Measurements from ENCODE around the gene KIAA0513.

KIAA0513 gene

DNA sequence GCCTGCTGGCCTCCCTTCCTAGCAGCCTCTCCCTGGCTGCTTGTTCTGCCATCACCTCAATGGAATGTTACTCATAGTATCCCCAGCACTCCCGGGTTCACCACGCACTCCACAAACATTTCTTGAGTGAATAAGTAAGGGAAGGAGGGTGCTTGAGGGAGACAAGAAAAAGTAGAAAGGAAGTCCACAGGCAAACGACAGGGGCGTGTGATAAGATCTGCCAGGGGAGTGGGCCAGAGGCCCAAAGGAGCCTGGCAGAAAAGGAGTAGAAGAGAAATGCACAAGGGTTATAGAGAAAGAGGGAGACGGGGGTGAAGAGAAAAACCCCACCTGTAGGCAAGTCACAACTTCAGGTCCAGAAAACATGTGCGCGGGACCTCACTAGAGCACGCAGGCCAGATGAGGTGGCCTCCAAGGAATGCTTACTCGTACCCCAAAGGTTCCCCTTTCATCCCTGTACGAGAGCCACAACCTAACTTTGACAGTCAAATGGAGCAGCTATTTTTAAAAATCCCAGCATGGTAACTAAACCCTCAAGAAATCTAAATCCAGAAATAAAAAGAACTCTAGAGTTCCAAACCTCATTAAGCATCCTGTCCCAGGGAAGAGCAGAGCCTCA lies 22.9 kb upstream of the KIAA0513 start:
- peaks cover 2% of the 10 kb centered on the region for H3K79me1 ChIP-seq (ENCODE audit: low read depth, low read length)
- WGBS, 2 donors (ENCODE audit: extremely low coverage in 2 of 2, insufficient read length in 2 of 2, insufficient replicate concordance in 1 of 2), result no CpG with 5 or more reads among the region's 10 CpGs
- H3K4me2 ChIP-seq (ENCODE audit: insufficient read depth, low read length, poor library complexity, severe bottlenecking), result no peak overlapping the region
- H3K9me3 ChIP-seq (replicated peaks in 1 of 2; ENCODE audit: control insufficient read depth in 2 of 2, insufficient read depth in 1 of 2, low read depth in 1 of 2, low read length in 2 of 2), result no peaks in the 10 kb centered on the region
- H2BK12ac ChIP-seq (ENCODE audit: low read length), result no peak overlapping the region
- no peak for DNase-seq (ENCODE audit: low spot score)
- H3K27ac ChIP-seq (replicated peaks; ENCODE audit: low read length), result no peak overlapping the region
- no peak overlapping the region for H2BK15ac ChIP-seq (ENCODE audit: low read length)
- no peak overlapping the region for H4K91ac ChIP-seq (ENCODE audit: low read depth, low read length, poor library complexity)
- H2AK5ac ChIP-seq (ENCODE audit: low read depth, low read length), result no peak overlapping the region
- no peak overlapping the region for H3K14ac ChIP-seq (ENCODE audit: low read length)
- H3K4me3 ChIP-seq (ENCODE audit: low read length in 2 of 2), result no peak overlapping the region
- H3K36me3 ChIP-seq (replicated peaks in 1 of 2; ENCODE audit: control insufficient read depth in 2 of 2, insufficient read depth in 2 of 2, low read length in 2 of 2), result peaks cover 4 to 29% of the 10 kb centered on the region in 2 donors
- H3K4ac ChIP-seq (ENCODE audit: low read length), result no peak overlapping the region
- no peak overlapping the region for H3K9ac ChIP-seq (ENCODE audit: low read depth, low read length, poor library complexity)
- no peak overlapping the region for H4K8ac ChIP-seq (ENCODE audit: low read depth, low read length)
- no peak overlapping the region for H3K18ac ChIP-seq (ENCODE audit: low read length)
- H2BK120ac ChIP-seq (ENCODE audit: low read depth, low read length), result no peak overlapping the region
- H3K27me3 ChIP-seq (ENCODE audit: control insufficient read depth in 3 of 3, insufficient read depth in 3 of 3, low read depth in 1 of 3, low read length in 3 of 3), result no peaks in the 10 kb centered on the region
- H3K23ac ChIP-seq (ENCODE audit: low read depth, low read length, poor library complexity), result no peak overlapping the region
- H2AFZ ChIP-seq (ENCODE audit: low read length), result no peak overlapping the region
- H2BK5ac ChIP-seq (ENCODE audit: low read length), result no peak overlapping the region
- H3K4me1 ChIP-seq (ENCODE audit: control insufficient read depth in 2 of 2, insufficient read depth in 1 of 2, low read depth in 1 of 2, low read length in 2 of 2), result peaks cover 5 to 18% of the 10 kb centered on the region in 2 donors

DNA sequence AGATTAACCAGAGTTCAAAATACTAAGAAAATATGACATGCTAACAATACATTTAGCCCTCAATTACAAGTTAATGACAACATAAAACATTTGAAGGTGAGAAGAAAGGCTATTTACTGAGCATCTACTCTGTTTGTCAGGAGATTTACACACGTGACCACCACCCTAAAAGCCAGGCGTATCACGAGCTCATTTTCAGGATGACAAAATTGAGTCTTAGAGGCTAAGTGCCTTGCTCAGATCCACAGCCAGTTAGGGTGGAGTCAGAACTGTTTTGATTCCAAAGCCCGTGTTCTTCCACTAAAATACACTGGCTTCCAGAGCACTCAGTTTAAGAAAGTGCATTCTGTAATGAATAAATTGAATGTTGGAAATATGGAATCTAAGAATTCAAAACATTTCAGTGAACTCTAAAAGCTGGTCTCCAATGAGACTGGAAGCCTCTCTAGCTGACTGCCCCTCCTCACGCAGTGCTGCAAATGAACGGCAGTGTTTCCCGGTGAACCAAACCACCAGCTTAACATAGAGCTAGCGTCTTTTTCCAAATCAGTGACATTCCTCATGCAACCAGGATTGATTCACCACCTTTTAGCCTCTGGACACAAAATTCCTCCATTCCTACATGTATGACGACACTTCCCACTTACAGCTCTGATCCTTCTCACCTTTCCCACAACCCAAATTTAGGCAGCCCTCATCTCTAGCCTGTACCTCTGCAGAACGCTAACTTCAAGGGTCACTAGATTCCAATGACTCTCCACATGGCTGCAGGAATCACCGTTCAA lies 22.1 kb upstream of the KIAA0513 start:
- Histone ChIP-seq H3K4me2 (ENCODE audit: insufficient read depth, low read length, poor library complexity, severe bottlenecking) (no peak overlapping the region), H3K23ac (ENCODE audit: low read depth, low read length, poor library complexity) (no peak overlapping the region), H4K91ac (ENCODE audit: low read depth, low read length, poor library complexity) (no peak overlapping the region), H3K27ac (replicated peaks; ENCODE audit: low read length) (no peak overlapping the region), H3K36me3 (replicated peaks in 1 of 2; ENCODE audit: control insufficient read depth in 2 of 2, insufficient read depth in 2 of 2, low read length in 2 of 2) (peaks cover 2 to 24% of the 10 kb centered on the region in 2 donors), H3K27me3 (ENCODE audit: control insufficient read depth in 3 of 3, insufficient read depth in 3 of 3, low read depth in 1 of 3, low read length in 3 of 3) (no peaks in the 10 kb centered on the region), H2BK12ac (ENCODE audit: low read length) (no peak overlapping the region), H4K8ac (ENCODE audit: low read depth, low read length) (no peak overlapping the region), H3K14ac (ENCODE audit: low read length) (no peak overlapping the region), H3K4ac (ENCODE audit: low read length) (no peak overlapping the region), H2BK5ac (ENCODE audit: low read length) (no peak overlapping the region), H2AK5ac (ENCODE audit: low read depth, low read length) (no peak overlapping the region), H2BK15ac (ENCODE audit: low read length) (no peak overlapping the region), H3K4me3 (ENCODE audit: low read length in 2 of 2) (no peak overlapping the region), H3K79me1 (ENCODE audit: low read depth, low read length) (peaks cover 2% of the 10 kb centered on the region), H3K4me1 (ENCODE audit: control insufficient read depth in 2 of 2, insufficient read depth in 1 of 2, low read depth in 1 of 2, low read length in 2 of 2) (peaks cover 5 to 19% of the 10 kb centered on the region in 2 donors), H2AFZ (ENCODE audit: low read length) (no peak overlapping the region), H2BK120ac (ENCODE audit: low read depth, low read length) (no peak overlapping the region), H3K9ac (ENCODE audit: low read depth, low read length, poor library complexity) (no peak overlapping the region), H3K18ac (ENCODE audit: low read length) (no peak overlapping the region), H3K9me3 (replicated peaks in 1 of 2; ENCODE audit: control insufficient read depth in 2 of 2, insufficient read depth in 1 of 2, low read depth in 1 of 2, low read length in 2 of 2) (no peaks in the 10 kb centered on the region)
- no peak for DNase-seq (ENCODE audit: low spot score)
- no CpG with 5 or more reads among the region's 11 CpGs for WGBS, 2 donors (ENCODE audit: extremely low coverage in 2 of 2, insufficient read length in 2 of 2, insufficient replicate concordance in 1 of 2)

DNA sequence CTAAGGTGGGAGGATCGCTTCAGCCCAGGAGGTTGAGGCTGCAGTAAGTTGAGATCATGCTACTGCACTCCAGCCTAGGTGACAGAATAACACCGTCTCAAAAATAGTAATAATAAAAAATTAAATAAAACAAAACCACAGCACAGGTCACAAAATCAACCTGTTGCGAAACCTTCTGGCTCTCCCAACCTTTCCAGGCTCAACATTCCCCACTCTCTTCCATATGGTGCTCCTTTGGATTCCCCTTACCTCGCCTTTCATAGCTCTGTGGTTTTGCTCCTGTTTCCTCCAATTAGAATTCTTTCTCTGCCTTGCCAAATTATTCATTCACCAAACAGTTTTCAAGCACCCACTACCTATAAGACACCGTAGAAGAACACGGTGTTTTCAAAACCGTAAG lies 21.0 kb upstream of the KIAA0513 start:
- no peak overlapping the region for H4K8ac ChIP-seq (ENCODE audit: low read depth, low read length)
- H2BK15ac ChIP-seq (ENCODE audit: low read length), result no peak overlapping the region
- H2AK5ac ChIP-seq (ENCODE audit: low read depth, low read length), result no peak overlapping the region
- no peak overlapping the region for H2AFZ ChIP-seq (ENCODE audit: low read length)
- H3K79me1 ChIP-seq (ENCODE audit: low read depth, low read length), result peaks cover 2% of the 10 kb centered on the region
- H2BK12ac ChIP-seq (ENCODE audit: low read length), result no peak overlapping the region
- no peak overlapping the region for H3K4me2 ChIP-seq (ENCODE audit: insufficient read depth, low read length, poor library complexity, severe bottlenecking)
- no peaks in the 10 kb centered on the region for H3K9me3 ChIP-seq (replicated peaks in 1 of 2; ENCODE audit: control insufficient read depth in 2 of 2, insufficient read depth in 1 of 2, low read depth in 1 of 2, low read length in 2 of 2)
- WGBS, 2 donors (ENCODE audit: extremely low coverage in 2 of 2, insufficient read length in 2 of 2, insufficient replicate concordance in 1 of 2), result no CpG with 5 or more reads among the region's 7 CpGs
- H3K4me3 ChIP-seq (ENCODE audit: low read length in 2 of 2), result no peak overlapping the region
- H3K14ac ChIP-seq (ENCODE audit: low read length), result no peak overlapping the region
- H2BK120ac ChIP-seq (ENCODE audit: low read depth, low read length), result no peak overlapping the region
- no peak overlapping the region for H3K18ac ChIP-seq (ENCODE audit: low read length)
- H3K36me3 ChIP-seq (replicated peaks in 1 of 2; ENCODE audit: control insufficient read depth in 2 of 2, insufficient read depth in 2 of 2, low read length in 2 of 2), result peaks cover 2 to 16% of the 10 kb centered on the region in 2 donors
- H3K27ac ChIP-seq (replicated peaks; ENCODE audit: low read length), result no peak overlapping the region
- H3K4ac ChIP-seq (ENCODE audit: low read length), result no peak overlapping the region
- H3K9ac ChIP-seq (ENCODE audit: low read depth, low read length, poor library complexity), result no peak overlapping the region
- H3K27me3 ChIP-seq (ENCODE audit: control insufficient read depth in 3 of 3, insufficient read depth in 3 of 3, low read depth in 1 of 3, low read length in 3 of 3), result no peaks in the 10 kb centered on the region
- DNase-seq (ENCODE audit: low spot score), result no peak
- H3K23ac ChIP-seq (ENCODE audit: low read depth, low read length, poor library complexity), result no peak overlapping the region
- H2BK5ac ChIP-seq (ENCODE audit: low read length), result no peak overlapping the region
- no peak overlapping the region for H4K91ac ChIP-seq (ENCODE audit: low read depth, low read length, poor library complexity)
- H3K4me1 ChIP-seq (ENCODE audit: control insufficient read depth in 2 of 2, insufficient read depth in 1 of 2, low read depth in 1 of 2, low read length in 2 of 2), result peaks cover 0 to 16% of the 10 kb centered on the region in 2 donors

DNA sequence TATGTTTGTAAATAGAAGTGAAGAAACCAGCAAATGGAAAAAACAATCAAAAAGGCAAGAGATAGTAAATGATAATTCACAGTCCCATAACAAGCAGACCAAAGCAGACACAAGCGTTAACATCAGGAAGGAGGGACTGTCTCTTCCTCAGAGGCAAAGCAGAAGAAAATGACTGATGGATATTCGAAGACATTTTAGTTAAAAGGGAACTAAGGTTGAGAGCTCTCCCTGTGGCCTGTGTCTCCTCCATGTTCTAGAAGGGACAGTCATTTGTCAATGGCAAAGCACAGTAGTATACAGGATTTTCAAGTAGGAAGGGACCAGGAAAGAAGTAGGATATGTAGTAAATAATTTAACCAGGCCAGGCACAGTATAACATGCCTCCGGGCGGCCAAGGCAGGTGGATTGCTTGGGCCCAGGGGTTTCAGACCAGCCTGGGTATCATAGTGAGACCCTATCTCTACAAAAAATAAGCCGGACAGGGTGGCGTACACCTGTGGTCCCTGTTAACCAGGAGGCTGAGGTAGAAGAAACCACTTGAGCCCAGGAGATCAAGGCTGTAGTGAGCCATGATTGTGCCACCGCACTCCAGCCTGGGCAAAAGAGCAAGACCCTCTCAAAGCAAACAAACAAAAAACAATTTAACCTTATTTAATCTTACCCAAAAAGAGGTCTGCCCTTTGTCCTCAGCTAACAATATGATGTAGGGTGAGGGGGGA lies 19.9 kb upstream of the KIAA0513 start:
- Histone ChIP-seq H3K9ac (ENCODE audit: low read depth, low read length, poor library complexity) (no peak overlapping the region), H2BK12ac (ENCODE audit: low read length) (no peak overlapping the region), H2AK5ac (ENCODE audit: low read depth, low read length) (no peak overlapping the region), H3K18ac (ENCODE audit: low read length) (no peak overlapping the region), H4K91ac (ENCODE audit: low read depth, low read length, poor library complexity) (no peak overlapping the region), H2AFZ (ENCODE audit: low read length) (no peak overlapping the region), H3K36me3 (replicated peaks in 1 of 2; ENCODE audit: control insufficient read depth in 2 of 2, insufficient read depth in 2 of 2, low read length in 2 of 2) (peaks cover 2 to 15% of the 10 kb centered on the region in 2 donors), H4K8ac (ENCODE audit: low read depth, low read length) (no peak overlapping the region), H3K27ac (replicated peaks; ENCODE audit: low read length) (no peak overlapping the region), H3K27me3 (ENCODE audit: control insufficient read depth in 3 of 3, insufficient read depth in 3 of 3, low read depth in 1 of 3, low read length in 3 of 3) (no peaks in the 10 kb centered on the region), H3K4me3 (ENCODE audit: low read length in 2 of 2) (no peak overlapping the region), H3K79me1 (ENCODE audit: low read depth, low read length) (peaks cover 2% of the 10 kb centered on the region), H3K9me3 (replicated peaks in 1 of 2; ENCODE audit: control insufficient read depth in 2 of 2, insufficient read depth in 1 of 2, low read depth in 1 of 2, low read length in 2 of 2) (no peaks in the 10 kb centered on the region), H3K23ac (ENCODE audit: low read depth, low read length, poor library complexity) (no peak overlapping the region), H2BK15ac (ENCODE audit: low read length) (no peak overlapping the region), H2BK120ac (ENCODE audit: low read depth, low read length) (no peak overlapping the region), H3K4ac (ENCODE audit: low read length) (no peak overlapping the region), H3K4me1 (ENCODE audit: control insufficient read depth in 2 of 2, insufficient read depth in 1 of 2, low read depth in 1 of 2, low read length in 2 of 2) (peaks cover 0 to 12% of the 10 kb centered on the region in 2 donors), H3K14ac (ENCODE audit: low read length) (no peak overlapping the region), H3K4me2 (ENCODE audit: insufficient read depth, low read length, poor library complexity, severe bottlenecking) (no peak overlapping the region), H2BK5ac (ENCODE audit: low read length) (no peak overlapping the region)
- no CpG with 5 or more reads among the region's 7 CpGs for WGBS, 2 donors (ENCODE audit: extremely low coverage in 2 of 2, insufficient read length in 2 of 2, insufficient replicate concordance in 1 of 2)
- no peak for DNase-seq (ENCODE audit: low spot score)
